ENCODE results near the gene HAGHL.

DNA sequence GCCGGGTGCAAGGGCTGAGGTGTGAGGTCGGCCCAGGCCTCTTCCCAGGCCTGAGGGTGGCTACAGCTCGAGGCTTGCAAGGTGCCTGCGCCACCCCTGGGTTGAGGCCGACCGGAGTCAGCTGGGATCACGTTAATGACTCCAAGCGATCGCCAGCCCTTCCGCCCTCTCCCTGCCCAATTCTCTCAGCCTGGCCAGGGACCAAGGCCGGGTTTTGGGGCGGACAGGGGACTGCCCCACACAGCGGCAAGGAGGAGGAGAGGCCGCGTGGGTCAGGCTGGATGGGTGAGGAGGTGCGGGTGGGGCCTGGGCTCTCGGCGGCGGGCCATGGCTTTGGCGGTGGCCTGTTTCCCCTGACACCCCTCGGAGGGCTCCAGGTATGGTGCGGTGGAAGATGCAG lies 33.5 kb upstream of the HAGHL start:
- TF ChIP-seq GATA2 (IDR thresholded peaks at IDR 0.05; ENCODE audit: low read depth, low read length) (no peak), GATA3 (IDR thresholded peaks at IDR 0.05; ENCODE audit: low read depth, low read length) (no peak)
